HG03103 (cell line): ENCODE measurements around the gene RTL10.
"Not testable (repeated sequence)": the region's sequence is repeated elsewhere in the genome, so short reads cannot be mapped to it uniquely, and the experiment has no call there.

Source experiments
- ATAC-seq: cut with Tn5 transposase; IDR thresholded peaks from one replicate; pipeline ENCODE4 v1.9.1; 2021; ENCODE audit warnings: low read depth; ENCODE audit not compliant: unreplicated experiment

The RTL10 gene

GRCh38 chr22:19846620-19847344 lies 7.9 kb downstream of the RTL10 start:
- ATAC-seq: no peak

- no peak for ATAC-seq
These were observed 9.5 kb downstream of the RTL10 start for GRCh38 chr22:19845054-19845722.

DNA sequence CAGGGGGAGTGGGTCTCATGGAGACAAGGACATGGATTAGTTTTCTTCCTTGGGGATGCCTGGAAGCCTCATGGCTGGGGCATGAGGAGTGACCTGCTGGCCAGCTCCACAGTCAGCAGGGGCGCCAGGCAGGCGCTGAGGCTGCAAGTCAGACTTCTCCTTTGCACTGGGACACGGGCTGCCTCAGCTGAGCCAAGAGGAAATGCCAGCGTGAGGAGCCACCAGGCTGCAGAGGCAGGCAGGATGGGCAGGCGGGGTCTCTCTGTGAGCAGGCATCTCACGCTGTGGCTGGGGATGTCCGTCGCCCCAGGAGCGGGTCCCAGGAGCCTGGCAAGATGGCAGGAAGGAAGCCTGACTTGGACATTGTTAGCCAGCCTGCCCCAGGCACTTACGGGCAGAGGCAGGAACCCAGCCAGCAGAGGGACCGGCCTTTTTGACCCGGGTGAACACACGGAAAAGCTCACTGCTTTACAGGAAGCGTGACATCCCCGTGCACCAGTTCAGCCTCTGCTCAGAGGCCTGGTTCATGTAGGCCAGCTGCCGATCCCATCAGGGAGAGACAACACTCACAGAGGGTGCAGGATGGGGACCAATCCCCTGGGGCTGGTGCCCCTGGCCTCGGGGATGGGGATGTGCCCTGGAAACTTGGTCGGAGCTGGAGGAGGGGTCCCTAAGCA lies 10.2 kb downstream of the RTL10 start:
- no peak for ATAC-seq

- ATAC-seq: no peak
These were observed 10.8 kb downstream of the RTL10 start for GRCh38 chr22:19843857-19844376.

- no peak for ATAC-seq
These were observed 11.4 kb downstream of the RTL10 start for GRCh38 chr22:19843107-19843856.

GRCh38 chr22:19842393-19843106 lies 12.1 kb downstream of the RTL10 start:
- ATAC-seq: no peak

- ATAC-seq: no peak
These were observed 12.9 kb downstream of the RTL10 start for GRCh38 chr22:19841641-19842392.

DNA sequence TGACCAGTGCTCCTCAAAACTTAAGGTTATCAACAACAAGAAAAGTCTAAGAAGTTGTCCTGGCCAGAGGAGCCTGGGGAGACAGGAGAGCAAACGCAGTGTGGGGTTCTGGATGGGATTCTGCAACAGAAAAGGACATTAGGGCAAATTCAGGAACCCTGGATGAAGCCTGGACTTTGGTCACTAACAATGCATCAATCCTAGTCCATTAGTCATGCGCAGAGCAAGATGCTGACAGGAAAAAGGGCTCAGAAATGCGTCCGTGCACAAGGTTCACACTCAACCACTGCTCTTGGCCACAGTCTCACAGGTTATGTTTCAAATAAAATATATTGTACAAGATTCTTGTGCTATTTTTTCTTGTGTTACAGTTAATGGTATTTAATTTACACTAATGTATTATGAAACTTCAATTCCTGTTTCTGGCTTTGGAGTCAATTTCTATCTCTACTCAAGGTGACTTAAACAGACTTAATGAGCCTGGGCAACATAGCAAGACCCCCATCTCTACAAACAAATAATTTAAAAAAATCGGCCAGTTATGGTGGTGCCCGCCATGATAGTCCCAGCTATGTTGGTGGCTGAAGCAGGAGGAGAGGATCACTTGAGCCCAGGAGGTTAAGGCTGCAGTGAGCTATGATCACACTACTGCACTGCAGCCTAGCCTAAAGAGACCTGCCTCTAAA lies 13.6 kb downstream of the RTL10 start:
- no peak for ATAC-seq

DNA sequence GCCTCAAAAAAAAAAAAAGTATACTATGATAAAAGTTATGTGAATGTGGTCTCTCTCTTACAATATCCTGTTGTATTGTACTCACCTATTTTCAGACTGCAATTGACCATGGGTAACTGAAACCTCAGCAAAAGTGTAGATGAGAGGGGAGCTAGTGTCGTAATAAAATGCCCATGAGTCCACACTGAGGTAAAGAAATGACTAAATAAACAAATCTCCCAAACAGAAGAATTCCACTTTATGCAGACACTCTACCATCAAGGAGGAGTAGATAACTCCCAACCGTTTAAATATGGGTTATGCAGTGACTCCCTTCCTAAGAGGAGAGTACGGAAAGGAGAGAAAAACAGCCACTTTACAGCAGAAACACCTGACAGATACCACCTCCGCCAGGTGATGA lies 14.6 kb downstream of the RTL10 start:
- ATAC-seq: no peak

GRCh38 chr22:19837915-19838314 lies 16.8 kb downstream of the RTL10 start:
- ATAC-seq: no peak

DNA sequence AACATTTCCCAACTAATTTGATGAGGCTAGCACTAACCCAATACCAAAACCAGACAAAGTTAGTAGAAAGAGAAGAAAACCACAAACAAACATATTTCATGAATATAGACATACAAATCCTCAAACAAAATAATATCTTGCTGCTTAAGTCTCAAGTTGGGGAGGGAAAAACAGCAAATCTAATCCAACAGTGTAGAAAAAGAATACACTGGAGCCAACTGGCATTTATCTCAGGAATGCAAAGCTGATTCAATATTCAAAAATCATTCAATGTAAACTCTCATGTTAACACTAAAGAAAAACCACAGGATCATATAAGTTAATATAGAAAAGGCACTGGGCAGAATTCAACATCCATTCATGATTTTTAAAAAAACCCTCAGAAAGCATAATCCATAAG lies 18.2 kb downstream of the RTL10 start:
- ATAC-seq: no peak

DNA sequence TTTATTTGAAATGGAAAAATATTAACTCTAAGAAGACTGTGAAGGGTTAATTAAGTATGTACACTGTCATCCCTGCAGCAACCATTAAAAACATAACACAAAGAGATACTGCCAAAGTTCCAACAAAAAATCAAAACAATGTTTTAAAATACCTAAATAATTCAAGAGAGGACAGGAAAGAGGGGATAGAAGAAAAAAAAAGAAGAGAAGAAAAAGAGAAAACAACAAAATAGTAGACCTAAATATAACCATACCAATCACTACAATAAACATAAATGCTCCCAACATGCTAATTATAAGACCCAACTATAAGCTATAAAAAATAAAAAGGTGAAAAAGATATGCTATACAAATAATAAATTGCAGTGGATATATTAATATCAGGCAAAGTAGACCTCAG lies 20.1 kb downstream of the RTL10 start:
- no peak for ATAC-seq

DNA sequence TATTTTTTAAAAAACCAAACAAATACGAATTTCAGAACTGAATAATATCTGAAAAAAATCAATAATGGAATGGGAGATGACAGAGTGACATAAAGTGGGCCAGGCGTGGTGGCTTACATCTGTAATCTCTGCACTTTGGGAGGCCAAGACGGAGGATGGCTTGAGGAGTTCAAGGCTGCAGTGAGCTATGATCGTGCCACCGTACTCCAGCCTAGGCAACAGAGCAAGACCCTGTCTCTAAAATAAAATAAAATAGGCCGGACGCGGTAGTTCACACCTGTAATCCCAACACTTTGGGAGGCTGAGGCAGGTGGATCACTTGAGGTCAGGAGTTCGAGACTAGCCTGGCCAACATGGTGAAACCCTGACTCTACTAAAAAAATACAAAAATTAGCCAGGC lies 21.3 kb downstream of the RTL10 start:
- ATAC-seq: not testable (repeated sequence)

DNA sequence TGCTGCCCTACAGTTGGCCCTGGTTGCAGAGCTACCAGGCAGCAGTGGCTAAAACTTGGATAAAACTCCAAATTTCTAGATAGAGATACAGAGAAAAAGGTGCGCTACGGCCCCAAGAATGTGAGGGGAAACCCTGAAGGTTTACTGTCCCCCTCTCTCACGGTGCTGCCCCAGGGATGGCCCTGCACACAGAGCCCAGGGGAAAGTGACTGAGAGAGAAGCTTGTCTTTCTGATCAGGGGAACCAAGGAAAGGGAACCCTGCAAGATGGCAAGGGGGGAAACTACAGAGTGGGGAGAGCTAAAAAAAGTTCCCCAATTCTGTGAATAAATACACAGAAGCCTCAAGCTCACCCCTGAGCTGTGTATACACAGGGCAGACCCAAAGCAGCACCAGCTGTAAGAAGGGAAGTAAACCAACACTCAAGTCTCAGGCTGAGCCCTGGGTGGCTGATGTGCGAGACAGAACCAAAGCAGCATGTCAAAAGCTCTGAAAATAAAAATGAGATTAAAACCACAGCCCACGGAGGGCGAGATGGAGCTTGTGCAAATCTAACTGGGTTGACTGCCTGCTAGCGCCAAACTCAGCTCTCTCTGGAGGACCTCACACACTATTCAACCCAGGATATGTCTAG lies 22.1 kb downstream of the RTL10 start:
- no peak for ATAC-seq

DNA sequence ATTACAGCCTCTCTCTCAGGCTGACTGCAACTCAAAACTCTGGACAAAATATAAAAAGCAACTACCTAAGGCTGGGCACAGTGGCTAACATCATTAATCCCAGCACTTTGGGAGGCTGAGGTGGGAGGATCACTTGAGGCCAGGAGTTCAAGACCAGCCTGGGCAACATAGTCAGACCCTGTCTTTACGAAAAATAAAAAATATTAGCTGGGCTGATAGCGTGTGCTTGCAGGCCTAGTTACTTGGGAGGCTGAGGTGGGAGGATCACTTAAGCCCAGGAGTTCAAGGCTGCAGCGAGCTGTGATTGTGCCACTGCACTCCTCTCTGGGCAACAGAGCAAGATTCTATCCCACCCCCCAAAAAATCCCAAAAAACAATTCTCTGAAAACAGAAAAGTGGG lies 22.7 kb downstream of the RTL10 start:
- not testable (repeated sequence) for ATAC-seq

GRCh38 chr22:19831016-19831415 lies 23.7 kb downstream of the RTL10 start:
- no peak for ATAC-seq

DNA sequence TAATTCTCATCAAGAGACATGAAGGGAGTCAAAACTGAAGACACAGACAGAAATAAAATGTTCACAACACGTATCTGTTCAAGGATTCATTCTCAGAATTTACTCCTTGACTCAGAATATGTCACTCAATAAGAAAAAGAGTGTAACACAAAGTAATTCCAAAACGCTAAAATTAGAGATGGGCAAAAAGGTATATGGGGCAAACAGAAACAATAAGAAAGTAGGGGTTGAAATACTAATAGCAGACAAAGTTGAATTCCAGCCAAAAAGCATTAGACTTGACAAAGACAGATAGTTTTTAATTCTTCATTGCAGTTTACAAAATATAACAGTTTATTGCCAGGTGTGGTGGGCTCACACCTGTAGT lies 26.7 kb downstream of the RTL10 start:
- ATAC-seq: no peak

- no peak for ATAC-seq
These were observed 27.2 kb downstream of the RTL10 start for GRCh38 chr22:19827341-19828034.
